MCF 10A (cell line): ENCODE results near the gene GULP1. TPM values are rescaled to one million over a fixed set of nuclear protein-coding genes. Genes with fewer than 3 reads are reported as not detected.

Experiments
- BruUV-seq: library from RNA; stranded (reverse); fragments of 400-500 nt; replicated peaks from 2 replicates; lab custom pipeline; 2021; lab: Mats Ljungman, UMichigan
- CTCF ChIA-PET: fragments of 300-600 bp; sonication (Branson Sonifier 250); formaldehyde crosslinking; extraction: SDS; loops from one replicate; lab custom pipeline; 2021; ENCODE audit warnings: antibody characterized with exemption, inconsistent platforms; lab: Yijun Ruan, JAX
- POLR2A ChIA-PET: fragments of 300-600, 350-650 bp; sonication (Branson Sonifier 250); formaldehyde crosslinking; extraction: SDS; loops from one replicate; lab custom pipeline; 2020; ENCODE audit warnings: antibody characterized with exemption, inconsistent platforms; lab: Yijun Ruan, JAX
- DNase-seq: peaks from one replicate; pipeline ENCODE4 v3.0.0-alpha.2; 2018; ENCODE audit not compliant: unreplicated experiment
- H3K27ac Mint-ChIP-seq: one replicate; pipeline ENCODE4 v1.8.0; 2022; ENCODE audit warnings: mild to moderate bottlenecking, low read depth, mixed read lengths; ENCODE audit not compliant: unreplicated experiment
- H3K27me3 Mint-ChIP-seq: one replicate; pipeline ENCODE4 v1.8.0; 2022; ENCODE audit warnings: mixed read lengths; ENCODE audit not compliant: insufficient read depth, unreplicated experiment
- H3K36me3 Mint-ChIP-seq: one replicate; pipeline ENCODE4 v1.8.0; 2022; ENCODE audit warnings: mild to moderate bottlenecking, moderate library complexity, mixed read lengths; ENCODE audit not compliant: insufficient read depth, unreplicated experiment
- H3K4me1 Mint-ChIP-seq: one replicate; pipeline ENCODE4 v1.8.0; 2022; ENCODE audit warnings: mixed read lengths; ENCODE audit not compliant: insufficient read depth, unreplicated experiment
- H3K4me3 Mint-ChIP-seq: one replicate; pipeline ENCODE4 v1.8.0; 2022; ENCODE audit warnings: mild to moderate bottlenecking, moderate library complexity, mixed read lengths; ENCODE audit not compliant: unreplicated experiment
- H3K9me3 Mint-ChIP-seq: one replicate; pipeline ENCODE4 v1.8.0; 2022; ENCODE audit warnings: mixed read lengths; ENCODE audit not compliant: unreplicated experiment
- intact Hi-C: fragments of 100-400 bp; cut with micrococcal nuclease; formaldehyde crosslinking; loops from 2 replicates; pipeline ENCODE4 v1.14.1; 2022
- total RNA-seq: library from RNA; stranded (reverse); gene quantifications from 2 replicates; pipeline ENCODE4 v1.2.3, GENCODE V29; 2022
- TF ChIP-seq, protein P1 (sequence below): fragments of 200-600 bp; IDR thresholded peaks from one replicate; pipeline ENCODE4 v1.8.0; 2022; ENCODE audit warnings: antibody characterized with exemption, mild to moderate bottlenecking; ENCODE audit not compliant: unreplicated experiment

The GULP1 gene
- total RNA-seq, 1 experiment from 2014 or later, result 4.2 TPM

DNA sequence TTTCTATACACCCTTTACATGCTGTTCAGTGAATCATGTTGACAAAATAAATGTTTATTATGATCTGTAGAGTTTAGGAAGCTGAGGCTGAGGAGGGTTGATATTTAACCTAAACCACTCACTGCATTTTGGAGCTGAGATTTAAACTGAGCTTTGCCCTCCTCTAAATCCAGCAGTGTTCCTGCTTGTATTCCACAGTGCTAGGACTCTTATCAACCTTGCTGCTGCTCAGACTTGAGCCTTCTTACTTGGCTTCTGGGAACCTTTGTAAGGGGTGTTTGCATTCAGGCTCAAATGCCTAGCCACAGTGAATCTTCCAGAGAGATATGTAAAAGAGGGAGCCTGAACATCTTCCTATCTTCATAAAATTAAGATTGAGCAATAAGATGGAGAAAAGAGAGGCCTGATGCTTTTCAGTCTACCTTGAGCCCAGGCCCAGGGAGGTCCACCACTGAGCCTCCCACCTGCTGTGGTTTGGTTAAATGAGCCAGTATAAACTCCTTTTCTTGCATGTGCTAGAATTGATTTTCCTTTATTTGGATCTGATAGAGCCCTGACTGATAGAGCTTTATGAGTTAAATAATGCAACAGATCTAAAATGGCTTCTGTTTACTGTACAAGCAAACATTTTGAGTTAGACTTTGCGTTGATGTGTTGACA is 149.7 kb downstream of the GULP1 start:
- Mint-ChIP-seq H3K36me3 (no peaks in the 10 kb centered on the region), H3K27me3 (no peaks in the 10 kb centered on the region), H3K27ac (no peak overlapping the region), H3K9me3 (peaks cover 7% of the 10 kb centered on the region), H3K4me1 (no peaks in the 10 kb centered on the region), H3K4me3 (no peak overlapping the region)
- intact Hi-C loops, result no loop called here
- TF ChIP-seq, protein P1, sequence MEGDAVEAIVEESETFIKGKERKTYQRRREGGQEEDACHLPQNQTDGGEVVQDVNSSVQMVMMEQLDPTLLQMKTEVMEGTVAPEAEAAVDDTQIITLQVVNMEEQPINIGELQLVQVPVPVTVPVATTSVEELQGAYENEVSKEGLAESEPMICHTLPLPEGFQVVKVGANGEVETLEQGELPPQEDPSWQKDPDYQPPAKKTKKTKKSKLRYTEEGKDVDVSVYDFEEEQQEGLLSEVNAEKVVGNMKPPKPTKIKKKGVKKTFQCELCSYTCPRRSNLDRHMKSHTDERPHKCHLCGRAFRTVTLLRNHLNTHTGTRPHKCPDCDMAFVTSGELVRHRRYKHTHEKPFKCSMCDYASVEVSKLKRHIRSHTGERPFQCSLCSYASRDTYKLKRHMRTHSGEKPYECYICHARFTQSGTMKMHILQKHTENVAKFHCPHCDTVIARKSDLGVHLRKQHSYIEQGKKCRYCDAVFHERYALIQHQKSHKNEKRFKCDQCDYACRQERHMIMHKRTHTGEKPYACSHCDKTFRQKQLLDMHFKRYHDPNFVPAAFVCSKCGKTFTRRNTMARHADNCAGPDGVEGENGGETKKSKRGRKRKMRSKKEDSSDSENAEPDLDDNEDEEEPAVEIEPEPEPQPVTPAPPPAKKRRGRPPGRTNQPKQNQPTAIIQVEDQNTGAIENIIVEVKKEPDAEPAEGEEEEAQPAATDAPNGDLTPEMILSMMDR, result no peak
- no TSS peak for BruUV-seq
- DNase-seq, result no peak
- POLR2A ChIA-PET, result no interaction called here
- CTCF ChIA-PET, result no interaction called here

- CTCF ChIA-PET, result interaction anchor here (1.1 kb wide), 1 partner anchor 26 kb away, joined by 3 read pairs; no protein-coding TSS in a partner anchor
Measured at GRCh38 chr2:188443207-188443606, 151.5 kb downstream of the GULP1 start.

GRCh38 chr2:188444106-188444835 is 152.6 kb downstream of the GULP1 start:
- no peak overlapping the region for H3K27ac Mint-ChIP-seq
- H3K4me3 Mint-ChIP-seq, result no peak overlapping the region
- no peaks in the 10 kb centered on the region for H3K9me3 Mint-ChIP-seq
- DNase-seq, result no peak
- intact Hi-C loops, result no loop called here
- no peaks in the 10 kb centered on the region for H3K4me1 Mint-ChIP-seq
- TF ChIP-seq, protein P1, result no peak
- no TSS peak for BruUV-seq
- ChIA-PET CTCF (no interaction called here), POLR2A (no interaction called here)
- no peaks in the 10 kb centered on the region for H3K36me3 Mint-ChIP-seq
- H3K27me3 Mint-ChIP-seq, result no peaks in the 10 kb centered on the region

More at GRCh38 chr2:188443207-188443606, 151.5 kb downstream of the GULP1 start:
- Mint-ChIP-seq H3K4me1 (no peaks in the 10 kb centered on the region), H3K9me3 (no peaks in the 10 kb centered on the region), H3K27me3 (no peaks in the 10 kb centered on the region), H3K27ac (no peak overlapping the region), H3K36me3 (no peaks in the 10 kb centered on the region), H3K4me3 (no peak overlapping the region)
- no peak for DNase-seq
- intact Hi-C loops, result no loop called here
- POLR2A ChIA-PET, result no interaction called here
- TF ChIP-seq, protein P1, result no peak
- BruUV-seq, result no TSS peak

- TF ChIP-seq, protein P1, result no peak
- Mint-ChIP-seq H3K36me3 (no peaks in the 10 kb centered on the region), H3K27ac (no peak overlapping the region), H3K4me3 (no peak overlapping the region), H3K4me1 (no peaks in the 10 kb centered on the region), H3K27me3 (no peaks in the 10 kb centered on the region), H3K9me3 (no peaks in the 10 kb centered on the region)
- POLR2A ChIA-PET, result no interaction called here
- BruUV-seq, result no TSS peak
- intact Hi-C loops, result no loop called here
- CTCF ChIA-PET, result no interaction called here
- DNase-seq, result no peak
Measured at GRCh38 chr2:188449561-188449960, 157.9 kb downstream of the GULP1 start.
